HG02571 (cell line): Measurements from ENCODE around the gene JMJD1C.

Source experiments
- ATAC-seq: cut with Tn5 transposase; IDR thresholded peaks from one replicate; pipeline ENCODE4 v1.9.1; 2021; ENCODE audit warnings: mild to moderate bottlenecking, moderate library complexity; ENCODE audit not compliant: unreplicated experiment

The JMJD1C gene

GRCh38 chr10:63265683-63266235 is 200.0 kb downstream of the JMJD1C start:
- ATAC-seq, result no peak

- no peak for ATAC-seq
Observed at GRCh38 chr10:63265222-63265617, 200.6 kb downstream of the JMJD1C start.

- no peak for ATAC-seq
Observed at GRCh38 chr10:63264617-63265221, 201.1 kb downstream of the JMJD1C start.

- no peak for ATAC-seq
Observed at GRCh38 chr10:63262430-63263073, 203.2 kb downstream of the JMJD1C start.

- no peak for ATAC-seq
Observed at GRCh38 chr10:63261496-63261895, 204.3 kb downstream of the JMJD1C start.

- ATAC-seq, result no peak
Observed at GRCh38 chr10:63260860-63261251, 204.9 kb downstream of the JMJD1C start.

GRCh38 chr10:63260103-63260859 is 205.5 kb downstream of the JMJD1C start:
- ATAC-seq, result no peak

GRCh38 chr10:63258920-63259678 is 206.7 kb downstream of the JMJD1C start:
- no peak for ATAC-seq

GRCh38 chr10:63257778-63258177 is 208.0 kb downstream of the JMJD1C start:
- ATAC-seq, result no peak

- ATAC-seq, result no peak
Observed at GRCh38 chr10:63256009-63256773, 209.6 kb downstream of the JMJD1C start.

- ATAC-seq, result no peak
Observed at GRCh38 chr10:63255316-63255715, 210.5 kb downstream of the JMJD1C start.

GRCh38 chr10:63253040-63253439 is 212.7 kb downstream of the JMJD1C start:
- no peak for ATAC-seq

GRCh38 chr10:63252095-63252762 is 213.5 kb downstream of the JMJD1C start:
- ATAC-seq, result no peak

- ATAC-seq, result no peak
Observed at GRCh38 chr10:63250032-63250431, 215.7 kb downstream of the JMJD1C start.

- ATAC-seq, result no peak
Observed at GRCh38 chr10:63247771-63248170, 218.0 kb downstream of the JMJD1C start.

- no peak for ATAC-seq
Observed at GRCh38 chr10:63246356-63246755, 219.4 kb downstream of the JMJD1C start.

GRCh38 chr10:63241841-63242281 is 223.9 kb downstream of the JMJD1C start:
- ATAC-seq, result no peak

- no peak for ATAC-seq
Observed at GRCh38 chr10:63240807-63241206, 225.0 kb downstream of the JMJD1C start.

- no peak for ATAC-seq
Observed at GRCh38 chr10:63238501-63238900, 227.3 kb downstream of the JMJD1C start.

GRCh38 chr10:63237396-63237795 is 228.4 kb downstream of the JMJD1C start:
- ATAC-seq, result no peak
